HepG2 (cell line): Measurements from ENCODE around the gene SEPTIN12. TPM values are rescaled to one million over a fixed set of nuclear protein-coding genes. Genes with fewer than 3 reads are reported as not detected.

Experiments used
- MAF1 ChIP-seq: sonication (generic); formaldehyde crosslinking; IDR thresholded peaks from 2 replicates; pipeline ENCODE4 v1.5.0; 2020; ENCODE audit warnings: missing genetic modification reagents, borderline replicate concordance
- MLX ChIP-seq: IDR thresholded peaks from 2 replicates; pipeline ENCODE4 v1.6.1; 2016
- RARA ChIP-seq: IDR thresholded peaks from 2 replicates; pipeline ENCODE4 v1.6.1; 2016; ENCODE audit warnings: missing genetic modification reagents, missing compliant biosample characterization
- TP53 ChIP-seq: sonication (generic); formaldehyde crosslinking; conservative IDR thresholded peaks from 2 replicates; pipeline ENCODE4 v1.4.0; 2020; ENCODE audit warnings: missing genetic modification reagents
- ZFP62 ChIP-seq: sonication (generic); formaldehyde crosslinking; IDR thresholded peaks from 2 replicates; pipeline ENCODE4 v1.4.0; 2020; ENCODE audit warnings: missing genetic modification reagents
- ZNF17 ChIP-seq: sonication (generic); formaldehyde crosslinking; IDR thresholded peaks from 2 replicates; pipeline ENCODE4 v1.5.0; 2020; ENCODE audit warnings: mild to moderate bottlenecking, missing genetic modification reagents
- ZNF674 ChIP-seq: sonication (generic); formaldehyde crosslinking; IDR thresholded peaks from 2 replicates; pipeline ENCODE4 v1.5.0; 2020; ENCODE audit warnings: low read depth, mild to moderate bottlenecking, missing genetic modification reagents
- ZNF740 ChIP-seq: sonication (generic); formaldehyde crosslinking; IDR thresholded peaks from 2 replicates; pipeline ENCODE4 v1.4.0; 2020; ENCODE audit warnings: missing genetic modification reagents
- ZXDC ChIP-seq: sonication (generic); formaldehyde crosslinking; IDR thresholded peaks from 2 replicates; pipeline ENCODE4 v1.5.0; 2020; ENCODE audit warnings: mild to moderate bottlenecking, missing genetic modification reagents
- polyA plus RNA-seq, 8 experiments: library from polyadenylated mRNA; depleted of rRNA in 3 of 8; stranded (reverse) in 7 of 8; unstranded in 1 of 8; fragments of >200 nt; fragmentation: Illumina TruSeq in 4 of 8; extraction: Trizol in 4 of 8; gene quantifications; 2 replicates each; pipeline versions ENCODE4 v1.2.1 to v1.2.3, GENCODE V29; 2011 to 2016; ENCODE audit warnings: low read depth in 4 of 8, missing spikeins in 1 of 8, mixed read lengths in 1 of 8; ENCODE audit not compliant: insufficient read depth in 1 of 8
- total RNA-seq, 5 experiments: library from RNA; depleted of rRNA; stranded (reverse); fragments of >200 nt; fragmentation: Illumina TruSeq; extraction: Trizol; gene quantifications; 2 replicates each; pipeline ENCODE4 v1.2.3, GENCODE V29; 2016; ENCODE audit warnings: low read depth in 1 of 5
- TF ChIP-seq, protein P1 (sequence below): sonication (generic); formaldehyde crosslinking; IDR thresholded peaks from 2 replicates; pipeline ENCODE4 v1.5.0; 2020; ENCODE audit warnings: mild to moderate bottlenecking, missing genetic modification reagents, borderline replicate concordance
- TF ChIP-seq, protein P2 (sequence below): sonication (generic); formaldehyde crosslinking; IDR thresholded peaks from 2 replicates; pipeline ENCODE4 v1.4.0; 2020; ENCODE audit warnings: missing genetic modification reagents, borderline replicate concordance
- TF ChIP-seq, protein P3 (sequence below): sonication (generic); formaldehyde crosslinking; IDR thresholded peaks from 2 replicates; pipeline ENCODE4 v1.4.0; 2020; ENCODE audit warnings: missing genetic modification reagents, borderline replicate concordance

Gene SEPTIN12
- total and polyA plus RNA-seq, 2 of the 13 experiments (the other 11 are each of a cell fraction or from before 2014, with no cell fraction given): 0.22 TPM; not detected in 1

GRCh38 chr16:4734063-4734729 is 53.9 kb downstream of the SEPTIN12 start, which contains the start of the genes ANKS3 and DNAAF8 (continued):
- TF ChIP-seq, protein P1, sequence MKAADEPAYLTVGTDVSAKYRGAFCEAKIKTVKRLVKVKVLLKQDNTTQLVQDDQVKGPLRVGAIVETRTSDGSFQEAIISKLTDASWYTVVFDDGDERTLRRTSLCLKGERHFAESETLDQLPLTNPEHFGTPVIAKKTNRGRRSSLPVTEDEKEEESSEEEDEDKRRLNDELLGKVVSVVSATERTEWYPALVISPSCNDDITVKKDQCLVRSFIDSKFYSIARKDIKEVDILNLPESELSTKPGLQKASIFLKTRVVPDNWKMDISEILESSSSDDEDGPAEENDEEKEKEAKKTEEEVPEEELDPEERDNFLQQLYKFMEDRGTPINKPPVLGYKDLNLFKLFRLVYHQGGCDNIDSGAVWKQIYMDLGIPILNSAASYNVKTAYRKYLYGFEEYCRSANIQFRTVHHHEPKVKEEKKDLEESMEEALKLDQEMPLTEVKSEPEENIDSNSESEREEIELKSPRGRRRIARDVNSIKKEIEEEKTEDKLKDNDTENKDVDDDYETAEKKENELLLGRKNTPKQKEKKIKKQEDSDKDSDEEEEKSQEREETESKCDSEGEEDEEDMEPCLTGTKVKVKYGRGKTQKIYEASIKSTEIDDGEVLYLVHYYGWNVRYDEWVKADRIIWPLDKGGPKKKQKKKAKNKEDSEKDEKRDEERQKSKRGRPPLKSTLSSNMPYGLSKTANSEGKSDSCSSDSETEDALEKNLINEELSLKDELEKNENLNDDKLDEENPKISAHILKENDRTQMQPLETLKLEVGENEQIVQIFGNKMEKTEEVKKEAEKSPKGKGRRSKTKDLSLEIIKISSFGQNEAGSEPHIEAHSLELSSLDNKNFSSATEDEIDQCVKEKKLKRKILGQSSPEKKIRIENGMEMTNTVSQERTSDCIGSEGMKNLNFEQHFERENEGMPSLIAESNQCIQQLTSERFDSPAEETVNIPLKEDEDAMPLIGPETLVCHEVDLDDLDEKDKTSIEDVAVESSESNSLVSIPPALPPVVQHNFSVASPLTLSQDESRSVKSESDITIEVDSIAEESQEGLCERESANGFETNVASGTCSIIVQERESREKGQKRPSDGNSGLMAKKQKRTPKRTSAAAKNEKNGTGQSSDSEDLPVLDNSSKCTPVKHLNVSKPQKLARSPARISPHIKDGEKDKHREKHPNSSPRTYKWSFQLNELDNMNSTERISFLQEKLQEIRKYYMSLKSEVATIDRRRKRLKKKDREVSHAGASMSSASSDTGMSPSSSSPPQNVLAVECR (CRISPR knock-in tag): peak; percentile 98
- peak; percentile 33; the same call in 1 of the 2 replicates for TF ChIP-seq MLX
- peak; percentile 94 for TF ChIP-seq ZNF740 (CRISPR knock-in tag)
- no peak for TF ChIP-seq ZNF674
- no peak; the same call in 1 of the 2 replicates for TF ChIP-seq MAF1 (CRISPR knock-in tag)
- no peak for TF ChIP-seq ZFP62
- TF ChIP-seq ZNF17: no peak
- TF ChIP-seq ZXDC: peak; percentile 59; the same call in 1 of the 2 replicates
- peak; percentile 35; the same call in 1 of the 2 replicates for TF ChIP-seq TP53 (CRISPR knock-in tag)
- TF ChIP-seq, protein P2, sequence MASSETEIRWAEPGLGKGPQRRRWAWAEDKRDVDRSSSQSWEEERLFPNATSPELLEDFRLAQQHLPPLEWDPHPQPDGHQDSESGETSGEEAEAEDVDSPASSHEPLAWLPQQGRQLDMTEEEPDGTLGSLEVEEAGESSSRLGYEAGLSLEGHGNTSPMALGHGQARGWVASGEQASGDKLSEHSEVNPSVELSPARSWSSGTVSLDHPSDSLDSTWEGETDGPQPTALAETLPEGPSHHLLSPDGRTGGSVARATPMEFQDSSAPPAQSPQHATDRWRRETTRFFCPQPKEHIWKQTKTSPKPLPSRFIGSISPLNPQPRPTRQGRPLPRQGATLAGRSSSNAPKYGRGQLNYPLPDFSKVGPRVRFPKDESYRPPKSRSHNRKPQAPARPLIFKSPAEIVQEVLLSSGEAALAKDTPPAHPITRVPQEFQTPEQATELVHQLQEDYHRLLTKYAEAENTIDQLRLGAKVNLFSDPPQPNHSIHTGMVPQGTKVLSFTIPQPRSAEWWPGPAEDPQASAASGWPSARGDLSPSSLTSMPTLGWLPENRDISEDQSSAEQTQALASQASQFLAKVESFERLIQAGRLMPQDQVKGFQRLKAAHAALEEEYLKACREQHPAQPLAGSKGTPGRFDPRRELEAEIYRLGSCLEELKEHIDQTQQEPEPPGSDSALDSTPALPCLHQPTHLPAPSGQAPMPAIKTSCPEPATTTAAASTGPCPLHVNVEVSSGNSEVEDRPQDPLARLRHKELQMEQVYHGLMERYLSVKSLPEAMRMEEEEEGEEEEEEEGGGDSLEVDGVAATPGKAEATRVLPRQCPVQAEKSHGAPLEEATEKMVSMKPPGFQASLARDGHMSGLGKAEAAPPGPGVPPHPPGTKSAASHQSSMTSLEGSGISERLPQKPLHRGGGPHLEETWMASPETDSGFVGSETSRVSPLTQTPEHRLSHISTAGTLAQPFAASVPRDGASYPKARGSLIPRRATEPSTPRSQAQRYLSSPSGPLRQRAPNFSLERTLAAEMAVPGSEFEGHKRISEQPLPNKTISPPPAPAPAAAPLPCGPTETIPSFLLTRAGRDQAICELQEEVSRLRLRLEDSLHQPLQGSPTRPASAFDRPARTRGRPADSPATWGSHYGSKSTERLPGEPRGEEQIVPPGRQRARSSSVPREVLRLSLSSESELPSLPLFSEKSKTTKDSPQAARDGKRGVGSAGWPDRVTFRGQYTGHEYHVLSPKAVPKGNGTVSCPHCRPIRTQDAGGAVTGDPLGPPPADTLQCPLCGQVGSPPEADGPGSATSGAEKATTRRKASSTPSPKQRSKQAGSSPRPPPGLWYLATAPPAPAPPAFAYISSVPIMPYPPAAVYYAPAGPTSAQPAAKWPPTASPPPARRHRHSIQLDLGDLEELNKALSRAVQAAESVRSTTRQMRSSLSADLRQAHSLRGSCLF (CRISPR knock-in tag): no peak
- TF ChIP-seq RARA: peak; percentile 56
- TF ChIP-seq, protein P3, sequence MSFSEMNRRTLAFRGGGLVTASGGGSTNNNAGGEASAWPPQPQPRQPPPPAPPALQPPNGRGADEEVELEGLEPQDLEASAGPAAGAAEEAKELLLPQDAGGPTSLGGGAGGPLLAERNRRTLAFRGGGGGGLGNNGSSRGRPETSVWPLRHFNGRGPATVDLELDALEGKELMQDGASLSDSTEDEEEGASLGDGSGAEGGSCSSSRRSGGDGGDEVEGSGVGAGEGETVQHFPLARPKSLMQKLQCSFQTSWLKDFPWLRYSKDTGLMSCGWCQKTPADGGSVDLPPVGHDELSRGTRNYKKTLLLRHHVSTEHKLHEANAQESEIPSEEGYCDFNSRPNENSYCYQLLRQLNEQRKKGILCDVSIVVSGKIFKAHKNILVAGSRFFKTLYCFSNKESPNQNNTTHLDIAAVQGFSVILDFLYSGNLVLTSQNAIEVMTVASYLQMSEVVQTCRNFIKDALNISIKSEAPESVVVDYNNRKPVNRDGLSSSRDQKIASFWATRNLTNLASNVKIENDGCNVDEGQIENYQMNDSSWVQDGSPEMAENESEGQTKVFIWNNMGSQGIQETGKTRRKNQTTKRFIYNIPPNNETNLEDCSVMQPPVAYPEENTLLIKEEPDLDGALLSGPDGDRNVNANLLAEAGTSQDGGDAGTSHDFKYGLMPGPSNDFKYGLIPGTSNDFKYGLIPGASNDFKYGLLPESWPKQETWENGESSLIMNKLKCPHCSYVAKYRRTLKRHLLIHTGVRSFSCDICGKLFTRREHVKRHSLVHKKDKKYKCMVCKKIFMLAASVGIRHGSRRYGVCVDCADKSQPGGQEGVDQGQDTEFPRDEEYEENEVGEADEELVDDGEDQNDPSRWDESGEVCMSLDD (CRISPR knock-in tag): peak; percentile 69; the same call in 1 of the 2 replicates
